Brain microvascular endothelial cell (primary cell): Measurements from ENCODE around the gene BACH2.

Experiments used
- DNase-seq: peaks from one replicate; pipeline ENCODE4 v3.0.0-alpha.2; 2020
- H3K27ac ChIP-seq: fragments of 250-450 bp; sonication (Bioruptor Pico); 2 replicates; pipeline ENCODE4 v1.5.1; 2020; ENCODE audit warnings: mild to moderate bottlenecking, moderate library complexity
- H3K27me3 ChIP-seq: fragments of 250-450 bp; sonication (Bioruptor Pico); replicated peaks from 2 replicates; pipeline ENCODE4 v1.5.1; 2020; ENCODE audit warnings: mild to moderate bottlenecking
- H3K36me3 ChIP-seq: fragments of 250-450 bp; sonication (Bioruptor Pico); replicated peaks from 2 replicates; pipeline ENCODE4 v1.5.1; 2020; ENCODE audit warnings: mild to moderate bottlenecking
- H3K4me3 ChIP-seq: 2 replicates; pipeline ENCODE4 v1.5.1; 2011; ENCODE audit warnings: low read depth, mild to moderate bottlenecking, control low read depth, low read length, moderate library complexity
- CTCF ChIP-seq: IDR thresholded peaks from 2 replicates; pipeline ENCODE4 v1.5.1; 2011; ENCODE audit warnings: low read depth, mild to moderate bottlenecking, moderate library complexity, low read length, control low read depth, inconsistent platforms; ENCODE audit errors: missing control alignments
- in situ Hi-C: cut with HindIII; loops from 2 replicates; pipeline ENCODE4 v1.10.0; 2017; ENCODE audit warnings: low sequenced_read_pairs, low pct_ligation_motif_present

BACH2 gene

GRCh38 chr6:90000864-90001731 lies 295.5 kb downstream of the BACH2 start:
- H3K36me3 ChIP-seq = no peaks in the 10 kb centered on the region
- H3K27me3 ChIP-seq = no peaks in the 10 kb centered on the region
- H3K4me3 ChIP-seq = no peak overlapping the region
- H3K27ac ChIP-seq = no peak overlapping the region
- no peak for DNase-seq
- in situ Hi-C loops = no loop called here
- no peak for TF ChIP-seq CTCF

DNA sequence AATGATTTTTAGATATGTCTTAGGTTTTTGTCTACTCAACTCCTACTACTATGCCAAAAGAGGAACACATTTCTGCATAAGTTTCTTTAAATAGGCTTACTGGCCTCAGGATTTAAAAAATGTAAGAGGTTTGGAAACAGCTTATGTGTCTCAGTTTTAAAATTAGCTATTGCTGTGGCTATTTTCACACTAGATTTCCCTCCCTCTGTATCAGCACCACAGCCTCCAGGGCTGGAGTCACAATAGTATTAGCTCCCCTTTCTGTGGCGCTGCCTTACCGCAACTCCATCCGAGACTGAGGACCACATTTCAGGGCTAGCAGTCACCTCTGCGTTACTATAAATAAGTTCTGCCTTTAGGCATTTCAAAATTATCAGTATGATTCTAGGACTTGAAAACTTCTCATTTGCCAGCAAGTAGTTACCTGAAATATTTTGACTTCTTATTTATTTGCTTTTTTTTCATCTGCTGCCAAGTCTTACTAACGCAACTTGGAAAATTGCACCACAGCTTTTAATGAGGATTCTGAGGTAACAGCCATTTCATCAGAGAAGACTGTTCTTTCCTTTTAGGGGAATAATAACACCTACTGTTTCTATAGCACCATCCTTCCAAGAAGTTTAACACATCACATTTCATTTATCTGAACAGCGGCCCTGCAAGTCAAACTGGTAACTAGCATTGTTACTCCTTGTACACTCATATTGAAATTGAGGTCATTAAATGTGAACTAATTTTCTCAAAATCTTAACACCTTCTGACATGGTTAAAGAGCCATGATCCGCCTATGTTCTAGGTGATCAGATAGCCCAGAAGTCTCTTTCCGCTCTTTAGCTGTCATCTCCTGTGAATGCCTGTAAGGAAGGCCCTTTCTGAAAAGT lies 296.5 kb downstream of the BACH2 start:
- no peak for TF ChIP-seq CTCF
- H3K4me3 ChIP-seq = no peak overlapping the region
- in situ Hi-C loops = no loop called here
- DNase-seq = no peak
- H3K27me3 ChIP-seq = no peaks in the 10 kb centered on the region
- H3K36me3 ChIP-seq = no peaks in the 10 kb centered on the region
- H3K27ac ChIP-seq = no peak overlapping the region

- H3K27me3 ChIP-seq = no peaks in the 10 kb centered on the region
- no peak for DNase-seq
- H3K4me3 ChIP-seq = no peak overlapping the region
- no peak overlapping the region for H3K27ac ChIP-seq
- in situ Hi-C loops = no loop called here
- TF ChIP-seq CTCF = no peak
- no peaks in the 10 kb centered on the region for H3K36me3 ChIP-seq
Observed at GRCh38 chr6:89999154-89999553, 297.5 kb downstream of the BACH2 start.

DNA sequence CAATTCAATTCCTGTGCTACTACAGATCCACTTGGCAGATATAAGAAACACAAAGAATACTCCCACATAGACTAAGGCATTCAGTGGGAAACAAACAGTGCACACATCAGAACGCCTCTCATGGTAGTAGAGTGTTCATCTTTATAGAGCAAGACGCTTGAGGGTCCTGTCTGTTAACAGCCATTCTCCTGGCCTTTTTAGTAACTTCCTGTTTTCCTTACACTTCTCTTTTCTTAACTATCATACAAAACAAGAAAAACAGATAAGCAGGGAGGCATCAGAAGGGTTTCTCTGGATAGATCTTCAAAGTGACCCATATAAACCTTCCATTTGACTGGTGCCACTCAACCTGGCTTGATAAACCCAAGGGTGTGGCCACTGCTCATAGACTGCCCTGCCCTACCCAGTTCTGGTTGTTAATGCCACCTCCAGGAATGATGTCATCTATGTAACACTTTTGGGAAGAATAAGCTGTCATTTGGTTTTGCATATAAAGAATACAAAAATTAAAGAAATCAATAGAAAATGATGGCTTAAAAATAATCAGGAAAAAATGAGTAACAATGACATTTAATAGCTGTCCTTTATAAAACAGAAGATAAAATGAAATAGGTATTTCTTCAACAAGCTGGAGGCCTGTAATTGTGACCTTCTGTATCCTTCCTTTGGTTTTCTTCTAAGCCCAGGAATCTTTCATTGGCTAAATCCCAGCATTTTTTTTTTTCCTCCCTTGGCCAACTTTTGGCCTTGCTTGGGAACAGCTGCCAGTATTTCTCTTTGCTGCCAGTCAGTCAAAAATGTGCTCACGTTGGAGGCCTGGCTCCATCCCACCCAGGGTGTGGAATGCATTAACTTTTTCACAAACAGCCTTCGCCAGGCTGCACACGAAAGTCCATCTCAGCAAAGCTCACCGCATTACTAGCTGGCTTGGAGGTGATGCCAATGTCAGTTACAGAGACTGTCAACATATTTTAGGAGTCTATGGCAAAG lies 298.9 kb downstream of the BACH2 start:
- H3K27ac ChIP-seq = no peak overlapping the region
- in situ Hi-C loops = no loop called here
- DNase-seq = no peak
- no peaks in the 10 kb centered on the region for H3K27me3 ChIP-seq
- no peaks in the 10 kb centered on the region for H3K36me3 ChIP-seq
- H3K4me3 ChIP-seq = no peak overlapping the region
- TF ChIP-seq CTCF = no peak

GRCh38 chr6:89993411-89993810 lies 303.2 kb downstream of the BACH2 start:
- TF ChIP-seq CTCF = no peak
- in situ Hi-C loops = no loop called here
- Histone ChIP-seq H3K4me3 (no peak overlapping the region), H3K36me3 (no peaks in the 10 kb centered on the region), H3K27me3 (no peaks in the 10 kb centered on the region), H3K27ac (no peak overlapping the region)
- DNase-seq = no peak
